T-helper 1 cell treated with Interleukin-12 subunit alpha and Interleukin-12 subunit beta and Interleukin-4 antibody, amounts not matched to agents 30 μg/mL and 1 μg/mL, for 36 hours (primary cell): ENCODE measurements around the gene GRWD1.
A peak's percentile ranks its signal among the peaks of the same experiment; 100 is the strongest.

Experiments used
- H3K27ac Mint-ChIP-seq: one replicate; pipeline ENCODE4 v1.8.0; 2021; ENCODE audit warnings: mild to moderate bottlenecking, mixed read lengths
- H3K27me3 Mint-ChIP-seq: one replicate; pipeline ENCODE4 v1.8.0; 2021; ENCODE audit warnings: low read depth, mixed read lengths
- H3K36me3 Mint-ChIP-seq: one replicate; pipeline ENCODE4 v1.8.0; 2021; ENCODE audit warnings: low read depth, mixed read lengths
- H3K4me1 Mint-ChIP-seq: one replicate; pipeline ENCODE4 v1.8.0; 2021; ENCODE audit warnings: low read depth, mixed read lengths
- H3K4me3 Mint-ChIP-seq: one replicate; pipeline ENCODE4 v1.8.0; 2021; ENCODE audit warnings: mild to moderate bottlenecking, moderate library complexity, mixed read lengths
- H3K9me3 Mint-ChIP-seq: one replicate; pipeline ENCODE4 v1.8.0; 2021; ENCODE audit warnings: mixed read lengths

Gene GRWD1

GRCh38 chr19:48415395-48415794 is 30.4 kb upstream of the GRWD1 start:
- Mint-ChIP-seq H3K4me1 (peaks cover 19% of the 10 kb centered on the region), H3K36me3 (no peaks in the 10 kb centered on the region), H3K9me3 (no peaks in the 10 kb centered on the region), H3K4me3 (peak overlapping the region; percentile 46), H3K27me3 (peaks cover 26% of the 10 kb centered on the region), H3K27ac (no peak overlapping the region)

GRCh38 chr19:48415806-48416221 is 30.0 kb upstream of the GRWD1 start:
- peaks cover 19% of the 10 kb centered on the region for H3K4me1 Mint-ChIP-seq
- peak overlapping the region; percentile 46 for H3K4me3 Mint-ChIP-seq
- no peaks in the 10 kb centered on the region for H3K36me3 Mint-ChIP-seq
- H3K27me3 Mint-ChIP-seq = peaks cover 26% of the 10 kb centered on the region
- H3K27ac Mint-ChIP-seq = no peak overlapping the region
- no peaks in the 10 kb centered on the region for H3K9me3 Mint-ChIP-seq

- H3K4me3 Mint-ChIP-seq = no peak overlapping the region
- peaks cover 26% of the 10 kb centered on the region for H3K27me3 Mint-ChIP-seq
- H3K27ac Mint-ChIP-seq = no peak overlapping the region
- no peaks in the 10 kb centered on the region for H3K9me3 Mint-ChIP-seq
- H3K36me3 Mint-ChIP-seq = no peaks in the 10 kb centered on the region
- peaks cover 19% of the 10 kb centered on the region for H3K4me1 Mint-ChIP-seq
Measured at GRCh38 chr19:48417421-48417820, 28.4 kb upstream of the GRWD1 start.

GRCh38 chr19:48418317-48419064 is 27.3 kb upstream of the GRWD1 start:
- no peaks in the 10 kb centered on the region for H3K36me3 Mint-ChIP-seq
- H3K9me3 Mint-ChIP-seq = no peaks in the 10 kb centered on the region
- peaks cover 19% of the 10 kb centered on the region for H3K4me1 Mint-ChIP-seq
- H3K27me3 Mint-ChIP-seq = peaks cover 23% of the 10 kb centered on the region
- H3K4me3 Mint-ChIP-seq = peak overlapping the region; percentile 84
- H3K27ac Mint-ChIP-seq = peak overlapping the region; percentile 82

GRCh38 chr19:48419158-48419920 is 26.4 kb upstream of the GRWD1 start:
- H3K36me3 Mint-ChIP-seq = no peaks in the 10 kb centered on the region
- peaks cover 19% of the 10 kb centered on the region for H3K4me1 Mint-ChIP-seq
- peaks cover 14% of the 10 kb centered on the region for H3K27me3 Mint-ChIP-seq
- H3K9me3 Mint-ChIP-seq = no peaks in the 10 kb centered on the region
- H3K27ac Mint-ChIP-seq = peak overlapping the region; percentile 82
- H3K4me3 Mint-ChIP-seq = peak overlapping the region; percentile 84

GRCh38 chr19:48421548-48421947 is 24.2 kb upstream of the GRWD1 start:
- peaks cover 19% of the 10 kb centered on the region for H3K4me1 Mint-ChIP-seq
- H3K36me3 Mint-ChIP-seq = no peaks in the 10 kb centered on the region
- H3K27me3 Mint-ChIP-seq = peaks cover 4% of the 10 kb centered on the region
- H3K27ac Mint-ChIP-seq = no peak overlapping the region
- no peak overlapping the region for H3K4me3 Mint-ChIP-seq
- no peaks in the 10 kb centered on the region for H3K9me3 Mint-ChIP-seq

- no peaks in the 10 kb centered on the region for H3K9me3 Mint-ChIP-seq
- peaks cover 4% of the 10 kb centered on the region for H3K27me3 Mint-ChIP-seq
- no peak overlapping the region for H3K4me3 Mint-ChIP-seq
- peaks cover 5% of the 10 kb centered on the region for H3K4me1 Mint-ChIP-seq
- no peak overlapping the region for H3K27ac Mint-ChIP-seq
- H3K36me3 Mint-ChIP-seq = no peaks in the 10 kb centered on the region
Measured at GRCh38 chr19:48424694-48425219, 21.0 kb upstream of the GRWD1 start.

GRCh38 chr19:48428670-48429069 is 17.1 kb upstream of the GRWD1 start:
- Mint-ChIP-seq H3K9me3 (no peaks in the 10 kb centered on the region), H3K27ac (no peak overlapping the region), H3K27me3 (peaks cover 4% of the 10 kb centered on the region), H3K36me3 (no peaks in the 10 kb centered on the region), H3K4me3 (no peak overlapping the region), H3K4me1 (peaks cover 5% of the 10 kb centered on the region)

- no peaks in the 10 kb centered on the region for H3K36me3 Mint-ChIP-seq
- no peak overlapping the region for H3K4me3 Mint-ChIP-seq
- no peaks in the 10 kb centered on the region for H3K9me3 Mint-ChIP-seq
- H3K4me1 Mint-ChIP-seq = no peaks in the 10 kb centered on the region
- H3K27me3 Mint-ChIP-seq = peaks cover 6% of the 10 kb centered on the region
- no peak overlapping the region for H3K27ac Mint-ChIP-seq
Measured at GRCh38 chr19:48433337-48433736, 12.4 kb upstream of the GRWD1 start.

- Mint-ChIP-seq H3K27me3 (peaks cover 27% of the 10 kb centered on the region), H3K27ac (no peak overlapping the region), H3K4me1 (no peaks in the 10 kb centered on the region), H3K36me3 (no peaks in the 10 kb centered on the region), H3K4me3 (no peak overlapping the region), H3K9me3 (no peaks in the 10 kb centered on the region)
Measured at GRCh38 chr19:48436586-48436985, 9.2 kb upstream of the GRWD1 start.

- peaks cover 10% of the 10 kb centered on the region for H3K36me3 Mint-ChIP-seq
- peak overlapping the region; percentile 37 for H3K4me3 Mint-ChIP-seq
- H3K27me3 Mint-ChIP-seq = peaks cover 51% of the 10 kb centered on the region
- H3K27ac Mint-ChIP-seq = no peak overlapping the region
- peaks cover 18% of the 10 kb centered on the region for H3K4me1 Mint-ChIP-seq
- no peaks in the 10 kb centered on the region for H3K9me3 Mint-ChIP-seq
Measured at GRCh38 chr19:48441360-48442050, 4.3 kb upstream of the GRWD1 start.

- Mint-ChIP-seq H3K27me3 (peaks cover 51% of the 10 kb centered on the region), H3K27ac (no peak overlapping the region), H3K4me3 (peak overlapping the region; percentile 37), H3K4me1 (peaks cover 20% of the 10 kb centered on the region), H3K9me3 (no peaks in the 10 kb centered on the region), H3K36me3 (peaks cover 11% of the 10 kb centered on the region)
Measured at GRCh38 chr19:48442116-48443035, 3.4 kb upstream of the GRWD1 start.

- Mint-ChIP-seq H3K9me3 (no peaks in the 10 kb centered on the region), H3K4me3 (no peak overlapping the region), H3K36me3 (peaks cover 18% of the 10 kb centered on the region), H3K27ac (no peak overlapping the region), H3K27me3 (peaks cover 45% of the 10 kb centered on the region), H3K4me1 (peaks cover 25% of the 10 kb centered on the region)
Measured at GRCh38 chr19:48443256-48443655, 2.5 kb upstream of the GRWD1 start.

- peaks cover 45% of the 10 kb centered on the region for H3K27me3 Mint-ChIP-seq
- peaks cover 23% of the 10 kb centered on the region for H3K36me3 Mint-ChIP-seq
- no peak overlapping the region for H3K4me3 Mint-ChIP-seq
- no peaks in the 10 kb centered on the region for H3K9me3 Mint-ChIP-seq
- H3K27ac Mint-ChIP-seq = no peak overlapping the region
- H3K4me1 Mint-ChIP-seq = peaks cover 28% of the 10 kb centered on the region
Measured at GRCh38 chr19:48443731-48444128, 2.1 kb upstream of the GRWD1 start.
